GM12874 (cell line): ENCODE results near the gene C12orf57.

ENCODE experiments used
- TF ChIP-seq, protein P1 (sequence below): IDR thresholded peaks from 2 replicates; pipeline ENCODE4 v1.5.1; 2011; ENCODE audit warnings: low read depth, mild to moderate bottlenecking, control low read depth, low read length, moderate library complexity; ENCODE audit not compliant: insufficient read depth

Gene C12orf57

DNA sequence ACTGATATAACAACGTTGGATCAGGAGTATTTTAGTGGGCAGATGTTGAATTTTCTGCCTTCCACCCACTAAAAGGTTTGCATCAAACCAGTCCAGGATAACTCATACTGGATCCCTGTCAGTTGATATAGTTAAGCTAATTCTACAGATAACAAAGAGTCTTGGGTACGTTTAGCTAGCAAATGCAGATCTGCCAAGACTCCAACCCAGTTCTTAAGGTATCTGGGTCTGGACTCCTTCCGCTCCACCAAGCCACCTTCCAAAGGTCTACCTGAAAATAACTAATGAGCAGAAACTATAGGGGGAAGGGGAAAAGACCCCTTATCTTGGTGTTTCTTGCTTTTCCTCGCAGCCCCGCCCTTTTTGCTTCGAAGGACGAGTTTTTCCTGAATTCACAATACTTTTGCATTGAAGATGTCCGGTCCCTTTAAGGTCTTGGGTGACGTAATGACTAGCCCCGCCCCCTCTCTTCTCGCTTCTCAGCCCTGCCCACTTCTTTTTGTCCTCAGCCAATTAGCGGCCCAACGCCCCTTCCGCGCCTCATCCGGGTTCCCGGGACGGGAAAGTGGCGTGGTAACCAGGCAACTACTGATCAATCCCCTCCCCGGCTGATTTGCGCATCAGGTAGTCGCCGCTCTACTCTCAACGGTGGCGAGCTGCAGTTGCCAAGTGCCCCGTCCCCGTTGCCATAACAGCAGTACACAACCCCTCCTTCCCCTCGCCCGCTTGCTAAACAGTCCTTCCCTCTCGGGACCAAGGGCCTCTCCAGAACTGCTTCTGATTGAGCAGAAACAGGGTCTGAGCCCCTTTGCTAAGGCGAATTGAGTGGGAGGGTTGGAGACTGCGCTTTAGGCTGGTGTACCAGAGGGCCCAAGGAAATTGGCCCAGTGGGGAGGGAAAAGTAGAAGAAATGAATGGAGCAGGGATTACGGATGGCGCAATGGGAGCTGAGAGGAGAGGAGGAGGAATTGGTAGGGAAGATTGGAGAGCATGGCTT is 39.2 kb upstream of the C12orf57 start, which contains the start of gene LRRC23:
LRRC23 (plus strand) TSS at position 543 of the 997 bp plus-strand sequence. CDS start 812 bp downstream, outside the sequence.
- TF ChIP-seq, protein P1, sequence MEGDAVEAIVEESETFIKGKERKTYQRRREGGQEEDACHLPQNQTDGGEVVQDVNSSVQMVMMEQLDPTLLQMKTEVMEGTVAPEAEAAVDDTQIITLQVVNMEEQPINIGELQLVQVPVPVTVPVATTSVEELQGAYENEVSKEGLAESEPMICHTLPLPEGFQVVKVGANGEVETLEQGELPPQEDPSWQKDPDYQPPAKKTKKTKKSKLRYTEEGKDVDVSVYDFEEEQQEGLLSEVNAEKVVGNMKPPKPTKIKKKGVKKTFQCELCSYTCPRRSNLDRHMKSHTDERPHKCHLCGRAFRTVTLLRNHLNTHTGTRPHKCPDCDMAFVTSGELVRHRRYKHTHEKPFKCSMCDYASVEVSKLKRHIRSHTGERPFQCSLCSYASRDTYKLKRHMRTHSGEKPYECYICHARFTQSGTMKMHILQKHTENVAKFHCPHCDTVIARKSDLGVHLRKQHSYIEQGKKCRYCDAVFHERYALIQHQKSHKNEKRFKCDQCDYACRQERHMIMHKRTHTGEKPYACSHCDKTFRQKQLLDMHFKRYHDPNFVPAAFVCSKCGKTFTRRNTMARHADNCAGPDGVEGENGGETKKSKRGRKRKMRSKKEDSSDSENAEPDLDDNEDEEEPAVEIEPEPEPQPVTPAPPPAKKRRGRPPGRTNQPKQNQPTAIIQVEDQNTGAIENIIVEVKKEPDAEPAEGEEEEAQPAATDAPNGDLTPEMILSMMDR, result no peak

DNA sequence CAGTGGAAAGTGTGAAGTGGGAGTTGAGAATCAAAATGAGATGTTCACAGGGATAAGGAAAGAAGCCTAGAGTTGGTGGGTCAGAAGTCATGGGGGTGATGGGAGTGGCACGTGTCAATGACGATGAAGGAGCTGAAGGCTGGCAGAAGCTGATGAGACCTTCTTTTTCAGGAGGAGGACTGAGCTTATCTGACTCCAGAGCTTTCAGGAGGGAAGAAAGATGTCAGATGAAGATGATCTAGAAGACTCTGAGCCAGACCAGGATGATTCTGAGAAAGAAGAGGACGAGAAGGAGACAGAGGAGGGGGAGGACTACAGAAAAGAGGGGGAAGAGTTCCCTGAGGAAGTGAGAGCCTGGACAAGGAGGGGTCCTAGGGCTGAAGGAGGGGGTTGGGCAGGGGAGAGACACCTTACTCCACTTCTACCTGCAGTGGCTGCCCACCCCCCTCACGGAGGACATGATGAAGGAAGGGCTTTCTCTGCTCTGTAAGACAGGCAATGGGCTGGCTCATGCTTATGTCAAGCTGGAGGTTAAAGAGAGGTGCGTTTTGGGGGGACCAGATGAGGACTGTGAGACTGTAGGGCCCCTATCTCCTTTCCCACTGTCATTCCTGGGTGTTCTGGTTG is 38.3 kb upstream of the C12orf57 start:
- TF ChIP-seq, protein P1, result no peak

DNA sequence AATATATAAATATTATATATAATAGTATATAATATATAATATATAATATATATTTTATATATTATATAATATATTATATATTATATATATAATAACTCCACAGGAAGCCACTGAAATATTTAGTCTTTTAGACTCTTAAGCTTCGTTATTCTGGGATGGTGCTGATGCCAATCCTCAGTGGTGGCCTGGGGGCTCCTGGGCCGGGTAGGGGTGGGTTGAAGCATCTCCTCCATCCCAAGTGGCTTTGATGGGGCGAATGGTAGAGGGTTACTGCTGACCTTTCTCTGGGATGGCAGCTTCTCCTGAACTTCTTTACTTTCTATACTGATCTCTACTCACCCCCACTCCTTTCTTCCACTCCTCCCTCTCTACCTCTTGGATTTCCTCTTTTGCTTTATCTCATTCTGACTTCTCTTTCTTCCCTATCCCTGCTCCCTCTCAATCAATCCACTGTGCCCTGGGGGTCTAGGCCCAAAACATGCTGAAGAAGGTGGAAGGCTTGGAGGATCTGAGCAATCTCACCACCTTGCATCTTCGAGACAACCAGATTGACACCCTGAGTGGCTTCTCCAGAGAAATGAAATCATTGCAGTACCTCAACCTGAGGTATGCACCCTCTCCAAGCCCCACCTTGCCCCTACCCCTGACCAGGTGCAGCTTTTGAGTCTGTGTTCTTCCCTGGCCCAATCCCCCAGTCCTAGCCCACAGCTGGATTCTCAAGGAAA is 34.2 kb upstream of the C12orf57 start:
- TF ChIP-seq, protein P1, result no peak

DNA sequence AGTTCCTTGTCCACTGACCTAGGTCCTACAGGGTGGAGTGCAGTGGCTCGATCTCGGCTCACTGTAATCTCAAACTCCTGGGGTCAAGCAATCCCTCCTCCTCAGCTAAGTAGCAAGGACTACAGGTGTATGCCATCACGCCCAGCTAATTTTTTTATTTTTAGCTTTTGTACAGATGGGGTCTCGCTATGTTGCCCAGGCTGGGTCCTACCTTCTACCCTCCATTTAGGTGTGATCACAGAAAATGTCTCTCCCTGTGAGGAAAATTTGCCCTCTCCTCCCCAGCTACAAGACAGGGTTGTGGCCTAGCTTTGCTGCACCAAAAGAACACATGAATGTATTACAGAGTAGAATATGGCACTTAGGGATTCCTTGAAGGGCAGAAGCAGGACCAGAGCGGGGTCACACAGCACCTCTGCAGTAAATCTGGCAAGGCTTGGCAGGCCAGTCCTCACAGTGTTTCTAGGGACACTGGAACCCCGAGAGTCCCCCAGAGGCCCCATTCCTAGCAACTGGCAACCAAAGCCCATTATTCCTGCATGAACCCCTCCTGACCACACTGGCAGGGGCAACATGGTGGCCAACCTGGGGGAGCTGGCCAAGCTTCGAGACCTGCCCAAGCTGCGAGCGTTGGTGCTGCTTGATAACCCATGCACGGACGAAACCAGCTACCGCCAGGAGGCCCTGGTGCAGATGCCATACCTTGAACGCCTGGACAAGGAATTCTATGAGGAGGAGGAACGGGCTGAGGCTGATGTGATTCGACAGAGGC is 31.5 kb upstream of the C12orf57 start:
- TF ChIP-seq, protein P1, result no peak

DNA sequence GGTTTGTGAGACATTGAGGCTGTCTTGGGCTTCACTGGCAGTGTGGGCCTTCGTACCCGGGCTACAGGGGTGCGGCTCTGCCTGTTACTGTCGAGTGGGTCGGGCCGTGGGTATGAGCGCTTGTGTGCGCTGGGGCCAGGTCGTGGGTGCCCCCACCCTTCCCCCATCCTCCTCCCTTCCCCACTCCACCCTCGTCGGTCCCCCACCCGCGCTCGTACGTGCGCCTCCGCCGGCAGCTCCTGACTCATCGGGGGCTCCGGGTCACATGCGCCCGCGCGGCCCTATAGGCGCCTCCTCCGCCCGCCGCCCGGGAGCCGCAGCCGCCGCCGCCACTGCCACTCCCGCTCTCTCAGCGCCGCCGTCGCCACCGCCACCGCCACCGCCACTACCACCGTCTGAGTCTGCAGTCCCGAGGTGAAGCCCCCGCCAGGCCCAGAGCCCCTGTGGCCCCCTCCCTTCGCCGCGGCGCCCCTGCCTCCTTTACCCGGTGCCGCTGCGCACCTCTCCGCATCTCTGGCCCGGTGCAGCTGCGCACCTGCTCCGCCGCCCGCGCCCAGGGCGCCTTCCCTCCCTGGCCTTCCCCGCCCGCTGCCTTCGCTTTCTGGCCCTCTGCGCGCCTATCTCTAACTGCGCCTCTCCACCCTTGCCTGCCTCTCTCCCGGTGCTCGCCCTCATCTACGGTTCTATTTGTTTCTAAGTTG is 29.4 kb upstream of the C12orf57 start, which contains the start of gene ENO2:
ENO2 (plus strand) TSS at position 335 of the 701 bp plus-strand sequence. CDS start 1,253 bp downstream, outside the sequence.
- TF ChIP-seq, protein P1, result no peak

DNA sequence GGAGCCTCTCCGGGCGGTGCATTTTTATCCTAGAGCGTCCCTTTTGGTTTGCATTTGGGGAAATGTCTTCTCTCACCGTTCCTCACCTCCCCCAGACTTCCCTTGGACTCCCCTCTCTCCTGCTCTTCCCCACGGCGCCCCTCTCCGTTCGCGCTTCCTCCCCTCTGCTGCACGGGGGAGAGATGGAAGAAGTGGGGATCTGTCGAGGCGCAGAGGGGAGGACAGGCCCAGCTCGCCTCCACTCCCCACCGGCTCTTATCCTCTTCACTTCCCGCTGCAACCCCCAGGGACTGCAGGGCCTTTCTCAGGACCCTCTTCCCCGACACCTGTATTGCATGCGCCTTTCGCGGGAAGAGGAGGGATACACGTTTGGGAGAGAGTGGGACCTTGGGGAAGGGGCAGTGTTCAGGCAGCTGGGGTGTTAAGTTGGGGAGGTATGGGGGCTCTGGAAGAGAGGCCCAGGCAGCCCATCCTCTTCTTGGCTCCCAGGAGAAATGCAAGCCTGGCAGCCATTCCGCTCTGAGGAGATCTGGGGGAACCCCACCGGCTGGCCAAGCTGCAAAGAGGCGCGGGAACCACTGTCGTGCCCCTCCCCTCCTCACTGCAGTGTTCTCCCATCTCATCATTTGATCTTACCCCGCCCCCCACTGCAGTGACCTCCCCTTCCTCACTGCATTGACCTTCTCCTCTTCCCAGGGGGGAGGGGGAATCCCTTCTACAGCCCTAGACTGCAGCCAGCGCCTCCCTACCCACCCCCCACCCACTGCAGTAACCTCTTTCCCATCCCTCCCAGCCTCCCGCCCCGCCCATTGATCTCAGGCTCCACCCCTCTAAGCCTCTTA is 28.7 kb upstream of the C12orf57 start:
- TF ChIP-seq, protein P1, result no peak
